Activated T-helper 2 cell treated with anti-CD3 and anti-CD28 coated beads, Interferon-gamma antibody, Interleukin-2, Interleukin-4, amounts not matched to agents 10 μg/mL and 5 μg/mL and 100 μg/mL, durations not matched to agents 14 hours and 24 hours and 36 hours (primary cell): ENCODE measurements around the gene VCX2. TPM values are rescaled to one million over a fixed set of nuclear protein-coding genes. Genes with fewer than 3 reads are reported as not detected.
"Not testable (repeated sequence)": the region's sequence is repeated elsewhere in the genome, so short reads cannot be mapped to it uniquely, and the experiment has no call there.

Source experiments
- DNase-seq: peaks from one replicate; pipeline ENCODE4 v3.0.0; 2021; ENCODE audit warnings: low spot score
- H3K27ac Mint-ChIP-seq: one replicate; pipeline ENCODE4 v1.8.0; 2021; ENCODE audit warnings: mixed read lengths
- H3K27me3 Mint-ChIP-seq: one replicate; pipeline ENCODE4 v1.8.0; 2021; ENCODE audit warnings: low read depth, mixed read lengths
- H3K36me3 Mint-ChIP-seq: one replicate; pipeline ENCODE4 v1.8.0; 2021; ENCODE audit warnings: low read depth, mixed read lengths
- H3K4me1 Mint-ChIP-seq: one replicate; pipeline ENCODE4 v1.8.0; 2021; ENCODE audit warnings: low read depth, mixed read lengths
- H3K4me3 Mint-ChIP-seq: one replicate; pipeline ENCODE4 v1.8.0; 2021; ENCODE audit warnings: low read depth, mild to moderate bottlenecking, moderate library complexity, mixed read lengths
- H3K9me3 Mint-ChIP-seq: one replicate; pipeline ENCODE4 v1.8.0; 2021; ENCODE audit warnings: mixed read lengths
- intact Hi-C: fragments of 100-400 bp; cut with micrococcal nuclease; formaldehyde crosslinking; loops from one replicate; pipeline ENCODE4 v1.15.1; 2023
- total RNA-seq: library from RNA; stranded (reverse); gene quantifications from 2 replicates; pipeline ENCODE4 v1.2.3, GENCODE V29; 2022

VCX2 gene
- total RNA-seq, 1 donor from 2014 or later = not detected

DNA sequence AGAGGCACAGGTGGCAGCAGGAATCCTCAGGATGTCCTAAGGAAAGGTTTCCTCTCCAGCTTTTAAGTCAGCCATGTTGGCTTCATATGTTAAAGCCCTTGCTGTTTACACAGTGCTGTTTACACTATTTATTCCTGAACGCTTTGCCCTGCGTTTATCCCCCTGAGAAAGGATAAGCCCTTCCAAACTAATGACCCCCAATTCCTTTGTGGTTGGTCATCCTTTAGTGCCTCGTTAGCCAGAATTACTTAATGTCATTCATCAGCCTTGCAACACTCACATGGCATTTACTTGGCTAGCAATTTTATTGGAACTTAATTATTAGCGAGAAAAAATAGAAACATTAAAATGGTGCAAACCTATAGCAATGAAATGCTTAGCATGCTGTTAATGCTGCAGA lies 23.8 kb downstream of the VCX2 start:
- peaks cover 12% of the 10 kb centered on the region for H3K9me3 Mint-ChIP-seq
- no peaks in the 10 kb centered on the region for H3K4me1 Mint-ChIP-seq
- H3K27me3 Mint-ChIP-seq = no peaks in the 10 kb centered on the region
- intact Hi-C loops = no loop called here
- DNase-seq = no peak
- no peak overlapping the region for H3K27ac Mint-ChIP-seq
- no peaks in the 10 kb centered on the region for H3K36me3 Mint-ChIP-seq
- no peak overlapping the region for H3K4me3 Mint-ChIP-seq

DNA sequence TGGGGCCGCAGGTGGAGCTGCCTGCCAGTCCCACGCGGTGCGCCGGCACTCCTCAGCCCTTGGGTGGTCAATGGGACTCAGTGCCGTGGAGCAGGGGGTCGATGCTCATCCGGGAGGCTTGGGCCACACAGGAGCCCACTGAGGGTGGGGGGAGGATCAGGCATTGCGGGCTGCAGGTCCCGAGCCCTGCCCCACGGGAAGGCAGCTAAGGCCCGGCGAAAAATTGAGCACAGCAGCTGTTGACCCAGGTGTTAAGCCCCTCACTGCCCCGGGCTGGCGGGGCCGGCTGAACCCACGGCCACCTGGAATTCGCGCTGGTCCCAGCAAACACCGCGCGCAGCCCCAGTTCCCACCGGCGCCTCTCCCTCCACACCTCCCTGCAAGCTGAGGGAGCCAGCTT lies 26.1 kb downstream of the VCX2 start:
- Mint-ChIP-seq H3K4me1 (no peaks in the 10 kb centered on the region), H3K27me3 (no peaks in the 10 kb centered on the region), H3K27ac (no peak overlapping the region), H3K9me3 (peaks cover 6% of the 10 kb centered on the region), H3K4me3 (no peak overlapping the region), H3K36me3 (no peaks in the 10 kb centered on the region)
- DNase-seq = no peak
- intact Hi-C loops = no loop called here

DNA sequence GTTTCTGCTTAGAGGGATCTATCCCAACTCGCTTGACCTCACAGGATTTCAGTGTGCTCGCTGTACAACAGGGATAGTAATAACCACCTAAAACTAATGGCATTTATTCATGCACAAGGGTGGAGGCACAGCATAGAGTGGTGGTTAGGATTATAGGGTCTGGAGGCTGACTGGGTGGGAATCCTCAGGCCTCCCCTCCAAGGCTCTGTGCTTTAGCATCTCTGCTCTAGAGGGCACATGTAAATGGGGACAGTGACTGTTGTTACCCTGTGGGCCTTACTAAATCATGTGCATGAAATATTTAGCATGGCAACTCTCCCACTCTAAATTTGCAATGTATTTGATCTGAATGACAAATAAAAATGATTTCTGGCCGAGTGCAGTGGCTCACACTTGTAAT lies 29.2 kb downstream of the VCX2 start:
- Mint-ChIP-seq H3K27ac (no peak overlapping the region), H3K4me3 (no peak overlapping the region), H3K9me3 (peaks cover 3% of the 10 kb centered on the region), H3K4me1 (no peaks in the 10 kb centered on the region), H3K27me3 (no peaks in the 10 kb centered on the region), H3K36me3 (no peaks in the 10 kb centered on the region)
- intact Hi-C loops = no loop called here
- DNase-seq = no peak

DNA sequence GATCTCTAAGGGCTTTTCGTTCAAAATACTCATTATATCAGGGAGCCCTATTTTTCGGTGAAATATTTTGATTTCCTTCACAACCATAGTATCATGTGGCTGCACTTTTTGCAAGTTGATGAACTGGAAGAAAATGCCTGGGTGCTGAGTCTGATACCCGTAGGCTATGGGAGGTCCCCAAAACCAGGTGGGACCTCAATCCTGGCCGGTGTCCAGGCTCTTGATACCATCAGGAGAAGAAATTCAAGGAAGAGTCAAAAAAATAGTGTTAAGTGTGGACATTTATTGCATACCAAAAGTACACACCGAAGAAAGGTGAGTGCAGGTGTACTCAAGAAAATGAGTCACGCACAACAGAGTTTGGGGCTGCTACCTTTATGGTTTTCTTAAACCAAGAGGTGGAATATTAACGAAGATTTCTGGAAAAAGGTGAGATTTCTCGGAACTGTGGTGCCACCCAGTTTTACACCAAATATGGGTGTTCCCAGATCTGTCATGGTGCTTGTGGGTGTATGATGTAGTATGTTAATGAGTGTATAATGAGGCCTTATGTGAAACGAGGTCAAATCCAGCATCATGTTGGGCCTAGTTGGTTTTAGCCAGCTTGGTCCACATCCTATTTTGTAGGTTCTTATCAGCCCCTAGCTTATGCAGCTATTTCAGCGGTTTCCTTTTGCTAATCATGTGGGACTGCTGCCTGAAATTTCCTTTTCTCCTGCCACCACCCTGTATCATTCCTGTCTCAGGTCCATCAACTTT lies 29.9 kb downstream of the VCX2 start:
- no peak overlapping the region for H3K27ac Mint-ChIP-seq
- no peaks in the 10 kb centered on the region for H3K4me1 Mint-ChIP-seq
- intact Hi-C loops = no loop called here
- no peak for DNase-seq
- no peaks in the 10 kb centered on the region for H3K36me3 Mint-ChIP-seq
- H3K9me3 Mint-ChIP-seq = peaks cover 3% of the 10 kb centered on the region
- no peak overlapping the region for H3K4me3 Mint-ChIP-seq
- no peaks in the 10 kb centered on the region for H3K27me3 Mint-ChIP-seq

DNA sequence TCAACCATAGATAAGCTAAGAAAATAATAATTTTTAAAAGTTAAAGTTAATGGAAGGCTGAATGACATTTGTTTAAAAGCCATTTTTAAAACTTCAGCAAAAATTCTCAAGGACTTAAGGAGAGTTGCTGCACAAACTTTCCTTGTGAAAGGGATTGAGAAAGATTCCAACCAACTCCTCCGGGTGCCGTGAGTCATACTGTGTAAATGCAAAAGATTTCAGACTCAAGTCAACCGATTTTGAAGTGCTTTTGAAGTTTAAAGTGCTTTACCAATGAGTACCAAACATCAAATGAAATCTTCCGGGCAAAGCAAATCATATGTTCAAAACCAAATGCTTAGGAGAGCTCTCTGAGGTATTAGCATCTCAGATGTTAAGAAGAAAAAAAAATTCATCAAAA lies 31.4 kb downstream of the VCX2 start:
- Mint-ChIP-seq H3K27ac (no peak overlapping the region), H3K36me3 (no peaks in the 10 kb centered on the region), H3K4me3 (no peak overlapping the region), H3K9me3 (peaks cover 3% of the 10 kb centered on the region), H3K4me1 (no peaks in the 10 kb centered on the region), H3K27me3 (no peaks in the 10 kb centered on the region)
- intact Hi-C loops = no loop called here
- no peak for DNase-seq

DNA sequence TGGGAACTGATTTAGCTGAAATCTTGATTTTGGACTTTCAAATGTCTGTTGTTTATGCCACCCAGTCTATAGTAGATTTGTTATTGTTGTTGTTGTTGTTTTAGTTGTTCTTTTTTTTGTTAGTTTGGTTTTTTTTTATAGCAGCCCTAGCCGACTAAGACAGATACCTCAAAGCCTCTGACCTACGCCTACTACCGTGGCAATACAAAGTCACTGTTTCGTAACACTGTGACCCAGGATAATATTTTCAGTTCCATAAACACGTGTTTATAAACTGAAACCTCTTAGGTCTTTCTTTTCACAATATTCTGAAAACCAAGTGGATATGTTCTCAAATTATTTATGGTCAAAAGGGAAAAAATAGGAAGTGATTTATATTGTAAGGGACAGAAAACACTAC lies 32.8 kb downstream of the VCX2 start:
- no peak for DNase-seq
- Mint-ChIP-seq H3K4me1 (no peaks in the 10 kb centered on the region), H3K36me3 (no peaks in the 10 kb centered on the region), H3K4me3 (no peak overlapping the region), H3K27me3 (no peaks in the 10 kb centered on the region), H3K9me3 (no peaks in the 10 kb centered on the region), H3K27ac (no peak overlapping the region)
- intact Hi-C loops = no loop called here

DNA sequence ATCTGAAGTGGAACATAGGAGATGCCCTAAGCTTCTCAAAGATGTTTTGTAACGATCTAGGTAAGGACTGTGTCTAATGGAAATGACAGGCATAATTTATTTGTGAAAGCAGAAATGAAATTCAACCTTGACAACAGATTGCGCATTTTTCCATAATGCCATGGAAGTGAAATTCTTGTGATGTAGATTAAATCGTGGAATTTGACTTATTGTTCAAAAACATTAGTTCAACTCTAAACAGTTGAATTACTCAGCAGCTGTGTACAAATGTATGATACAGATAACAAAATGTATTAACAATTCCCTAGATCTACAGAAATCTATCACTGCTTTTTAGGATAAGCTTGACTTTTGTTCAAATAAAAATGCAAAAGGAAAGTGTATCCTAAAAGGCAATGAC lies 44.4 kb downstream of the VCX2 start:
- no peaks in the 10 kb centered on the region for H3K36me3 Mint-ChIP-seq
- intact Hi-C loops = no loop called here
- no peaks in the 10 kb centered on the region for H3K27me3 Mint-ChIP-seq
- no peak overlapping the region for H3K4me3 Mint-ChIP-seq
- H3K4me1 Mint-ChIP-seq = no peaks in the 10 kb centered on the region
- H3K9me3 Mint-ChIP-seq = no peaks in the 10 kb centered on the region
- no peak overlapping the region for H3K27ac Mint-ChIP-seq
- DNase-seq = no peak

DNA sequence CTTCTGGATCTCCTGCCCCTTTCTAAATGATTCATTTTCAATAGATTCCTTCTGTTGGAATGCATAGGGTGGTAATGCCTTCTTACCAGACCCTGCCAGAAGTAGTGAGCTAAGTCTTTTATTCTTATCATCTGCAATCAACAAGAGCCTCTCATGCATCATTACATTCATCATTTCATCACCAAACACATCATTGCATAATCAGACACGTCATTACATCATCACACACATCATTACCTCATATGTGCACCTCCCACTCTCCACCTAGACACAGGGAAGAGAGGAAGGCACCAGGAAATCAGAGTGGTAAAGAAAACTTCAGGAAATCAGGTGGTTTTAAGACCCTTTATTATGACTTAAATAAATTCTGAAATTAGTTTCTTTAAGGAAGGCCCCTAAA lies 45.0 kb downstream of the VCX2 start:
- Mint-ChIP-seq H3K9me3 (no peaks in the 10 kb centered on the region), H3K4me3 (no peak overlapping the region), H3K27me3 (no peaks in the 10 kb centered on the region), H3K27ac (no peak overlapping the region), H3K4me1 (no peaks in the 10 kb centered on the region), H3K36me3 (no peaks in the 10 kb centered on the region)
- intact Hi-C loops = no loop called here
- DNase-seq = no peak

DNA sequence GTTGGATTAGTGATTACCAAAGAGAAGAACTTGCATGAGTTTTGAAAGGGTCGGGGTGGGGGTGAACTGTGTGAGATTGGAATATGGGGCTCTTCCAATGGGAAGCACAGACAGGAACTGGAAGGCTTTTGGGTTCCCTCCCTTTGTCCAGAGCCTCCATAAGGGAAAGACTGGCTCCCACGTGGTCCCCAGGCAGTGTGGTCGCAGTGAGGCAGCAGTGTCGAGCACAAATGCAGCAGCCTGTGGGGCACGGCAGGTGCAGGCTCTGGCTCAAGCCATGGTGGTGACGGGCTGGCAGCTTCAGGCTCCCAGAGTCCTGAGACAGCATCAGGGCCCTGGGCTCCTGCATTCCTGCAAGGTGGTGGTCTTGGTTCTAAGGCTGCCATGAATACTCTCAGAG lies 45.5 kb downstream of the VCX2 start:
- no peak for DNase-seq
- H3K36me3 Mint-ChIP-seq = no peaks in the 10 kb centered on the region
- H3K4me1 Mint-ChIP-seq = no peaks in the 10 kb centered on the region
- intact Hi-C loops = no loop called here
- no peak overlapping the region for H3K27ac Mint-ChIP-seq
- no peak overlapping the region for H3K4me3 Mint-ChIP-seq
- no peaks in the 10 kb centered on the region for H3K27me3 Mint-ChIP-seq
- H3K9me3 Mint-ChIP-seq = no peaks in the 10 kb centered on the region

DNA sequence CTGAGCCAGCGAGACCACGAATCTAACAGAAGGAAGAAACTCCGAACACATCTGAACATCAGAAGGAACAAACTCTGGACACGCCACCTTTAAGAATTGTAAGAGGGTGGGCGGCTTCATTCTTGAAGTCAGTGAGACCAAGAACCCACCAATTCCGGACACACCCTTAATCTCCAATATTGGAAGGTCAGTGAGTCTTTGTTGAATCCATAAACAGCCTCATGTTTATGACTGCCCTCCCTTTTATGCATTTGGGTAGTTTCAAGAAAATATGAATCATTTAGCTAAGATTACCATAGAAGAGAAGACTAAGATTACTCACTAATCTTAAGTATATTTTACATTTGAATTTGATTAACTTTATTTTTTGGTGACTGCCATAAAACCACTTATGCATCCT lies 48.5 kb downstream of the VCX2 start:
- Mint-ChIP-seq H3K27ac (no peak overlapping the region), H3K27me3 (no peaks in the 10 kb centered on the region), H3K36me3 (no peaks in the 10 kb centered on the region), H3K4me3 (no peak overlapping the region), H3K4me1 (no peaks in the 10 kb centered on the region), H3K9me3 (no peaks in the 10 kb centered on the region)
- no peak for DNase-seq
- intact Hi-C loops = no loop called here

DNA sequence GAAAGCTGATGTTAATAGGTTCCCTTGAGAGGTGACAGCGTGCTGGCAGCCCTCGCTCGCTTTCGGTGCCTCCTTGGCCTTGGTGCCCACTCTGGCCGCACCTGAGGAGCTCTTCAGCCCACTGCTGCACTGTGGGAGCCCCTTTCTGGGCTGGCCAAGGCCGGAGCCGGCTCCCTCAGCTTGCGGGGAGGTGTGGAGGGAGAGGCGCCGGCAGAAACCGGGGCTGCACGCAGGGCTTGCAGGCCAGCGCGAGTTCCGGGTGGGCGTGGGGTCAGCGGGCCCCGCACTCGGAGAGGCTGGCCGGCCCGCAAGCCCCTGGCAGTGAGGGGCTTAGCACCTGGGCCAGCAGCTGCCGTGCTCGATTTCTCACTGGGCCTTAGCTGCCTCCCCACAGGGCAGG lies 49.7 kb downstream of the VCX2 start:
- H3K27ac Mint-ChIP-seq, H3K4me3 Mint-ChIP-seq, H3K36me3 Mint-ChIP-seq, H3K9me3 Mint-ChIP-seq, DNase-seq, H3K4me1 Mint-ChIP-seq, intact Hi-C loops, H3K27me3 Mint-ChIP-seq: not testable (repeated sequence)

Other genes with a start within 250 kb of the VCX2 start
- gene PNPLA4, start 243.9 kb downstream of the VCX2 start, total RNA-seq = 6.0 and 7.4 TPM in 2 replicates